Endometrium (tissue), 2 donors: Measurements from ENCODE around the gene IFT88.

Experiments
- FAIRE-seq: peaks from 2 replicates; lab custom pipeline; 2012; peaks lifted over from hg19 to GRCh38; lab: Jason Lieb, UNC
- donor health status: control.
- donor health status: control.

Gene IFT88

GRCh38 chr13:20566468-20566897 lies 474 bp upstream of the IFT88 start:
- FAIRE-seq = no peak

GRCh38 chr13:20567881-20568528 lies 1.0 kb downstream of the IFT88 start:
- no peak for FAIRE-seq

GRCh38 chr13:20570517-20570916 lies 3.6 kb downstream of the IFT88 start:
- FAIRE-seq = no peak

- FAIRE-seq = no peak
Measured at GRCh38 chr13:20571676-20572075, 4.7 kb downstream of the IFT88 start.

- FAIRE-seq = no peak
Measured at GRCh38 chr13:20573186-20573585, 6.2 kb downstream of the IFT88 start.

- FAIRE-seq = no peak
Measured at GRCh38 chr13:20573636-20574035, 6.7 kb downstream of the IFT88 start.

GRCh38 chr13:20579191-20579590 lies 12.2 kb downstream of the IFT88 start:
- FAIRE-seq = no peak

GRCh38 chr13:20580257-20580656 lies 13.3 kb downstream of the IFT88 start:
- FAIRE-seq = no peak

GRCh38 chr13:20582026-20582425 lies 15.1 kb downstream of the IFT88 start:
- FAIRE-seq = no peak

GRCh38 chr13:20583803-20584293 lies 16.9 kb downstream of the IFT88 start:
- no peak for FAIRE-seq

- no peak for FAIRE-seq
Measured at GRCh38 chr13:20585371-20585770, 18.4 kb downstream of the IFT88 start.

GRCh38 chr13:20588529-20589110 lies 21.7 kb downstream of the IFT88 start:
- no peak for FAIRE-seq

- no peak for FAIRE-seq
Measured at GRCh38 chr13:20590561-20590960, 23.6 kb downstream of the IFT88 start.

GRCh38 chr13:20592606-20593005 lies 25.6 kb downstream of the IFT88 start:
- no peak for FAIRE-seq

- no peak for FAIRE-seq
Measured at GRCh38 chr13:20594280-20594679, 27.3 kb downstream of the IFT88 start.

GRCh38 chr13:20607015-20607414 lies 40.1 kb downstream of the IFT88 start:
- no peak for FAIRE-seq

- no peak for FAIRE-seq
Measured at GRCh38 chr13:20608438-20609020, 41.6 kb downstream of the IFT88 start.

GRCh38 chr13:20609145-20609544 lies 42.2 kb downstream of the IFT88 start:
- no peak for FAIRE-seq

- no peak for FAIRE-seq
Measured at GRCh38 chr13:20610006-20610405, 43.0 kb downstream of the IFT88 start.

GRCh38 chr13:20616059-20616797 lies 49.3 kb downstream of the IFT88 start:
- FAIRE-seq = no peak

- no peak for FAIRE-seq
Measured at GRCh38 chr13:20623000-20623399, 56.0 kb downstream of the IFT88 start.

- no peak for FAIRE-seq
Measured at GRCh38 chr13:20624213-20624612, 57.3 kb downstream of the IFT88 start.

GRCh38 chr13:20633802-20634201 lies 66.8 kb downstream of the IFT88 start:
- FAIRE-seq = no peak
